DMS 273 treated with DMSO at 0.1 percent for 48 hours (cell line): ENCODE results near the gene SLC52A1.

Source experiments
- DNase-seq: peaks from one replicate; lab custom pipeline; 2025; lab: John Stamatoyannopoulos, UW

The SLC52A1 gene

GRCh38 chr17:4987767-4988567, 47.3 kb downstream of the SLC52A1 start:
- no peak for DNase-seq

GRCh38 chr17:4986951-4987766, 48.1 kb downstream of the SLC52A1 start, which contains the start of gene CAMTA2:
CAMTA2 (minus strand) TSS chr17:4987675; CDS start chr17:4986222, 1,453 bp downstream.
- peak; percentile 4 for DNase-seq

GRCh38 chr17:4986403-4986802, 48.8 kb downstream of the SLC52A1 start:
- no peak for DNase-seq
